Panc1 (cell line): ENCODE measurements around the gene LANCL2. TPM values are rescaled to one million over a fixed set of nuclear protein-coding genes. Genes with fewer than 3 reads are reported as not detected.

Source experiments
- ATAC-seq: fragments of 200-7000 bp; cut with Tn5 transposase; 2 replicates; pipeline ENCODE4 v1.9.1; 2020; ENCODE audit warnings: mild to moderate bottlenecking, moderate library complexity
- BruUV-seq: library from RNA; stranded (reverse); fragments of 400-500 nt; replicated peaks from 2 replicates; lab custom pipeline; 2021; lab: Mats Ljungman, UMichigan
- CTCF ChIA-PET: fragments of 300-600 bp; sonication (Branson Sonifier 250); formaldehyde crosslinking; loops from one replicate; lab custom pipeline; 2022; ENCODE audit warnings: antibody characterized with exemption; lab: Charles Lee
- POLR2A ChIA-PET: fragments of 300-600 bp; sonication (Branson Sonifier 250); formaldehyde crosslinking; loops from one replicate; lab custom pipeline; 2022; ENCODE audit warnings: antibody characterized with exemption; lab: Charles Lee
- DNase-seq: peaks from one replicate; pipeline ENCODE4 v3.0.0-alpha.2; 2010; ENCODE audit warnings: low read depth, low spot score
- H3K27ac ChIP-seq: 2 replicates; pipeline ENCODE4 v1.5.1; 2011; ENCODE audit warnings: mild to moderate bottlenecking, low read length, inconsistent platforms
- H3K27me3 ChIP-seq: fragments of 200-500 bp; sonication (Bioruptor generic); 2 replicates; pipeline ENCODE4 v1.6.0; 2014; ENCODE audit warnings: low read length, inconsistent platforms; ENCODE audit not compliant: control insufficient read depth, insufficient read depth
- H3K36me3 ChIP-seq: fragments of 200-500 bp; sonication (Bioruptor generic); 2 replicates; pipeline ENCODE4 v1.5.1; 2014; ENCODE audit warnings: inconsistent platforms, mild to moderate bottlenecking, low read length, moderate library complexity; ENCODE audit not compliant: control insufficient read depth, insufficient read depth
- H3K4me1 ChIP-seq: 2 replicates; pipeline ENCODE4 v1.5.1; 2011; ENCODE audit warnings: inconsistent platforms, mild to moderate bottlenecking, low read length, moderate library complexity; ENCODE audit not compliant: control insufficient read depth, insufficient read depth
- H3K4me3 ChIP-seq, 2 experiments: 2 replicates each; pipeline ENCODE4 v1.5.1; 2011 to 2012; ENCODE audit warnings: low read depth in 2 of 2, low read length in 2 of 2, mild to moderate bottlenecking in 2 of 2, inconsistent platforms in 1 of 2, moderate library complexity in 1 of 2
- H3K9me3 ChIP-seq: fragments of 200-500 bp; sonication (Bioruptor generic); 2 replicates; pipeline ENCODE4 v1.5.1; 2014; ENCODE audit warnings: low read depth, mild to moderate bottlenecking, inconsistent platforms, low read length, moderate library complexity; ENCODE audit not compliant: control insufficient read depth, insufficient read depth
- CTCF ChIP-seq: fragments of 450-650 bp; IDR thresholded peaks from 2 replicates; pipeline ENCODE4 v1.5.1; 2017; ENCODE audit warnings: mild to moderate bottlenecking
- POLR2AphosphoS5 ChIP-seq: IDR thresholded peaks from 2 replicates; pipeline ENCODE4 v1.6.1; 2012; ENCODE audit warnings: mild to moderate bottlenecking, low read depth, low read length, moderate library complexity
- REST ChIP-seq, 2 experiments: IDR thresholded peaks; 2 replicates each; pipeline ENCODE4 v1.6.1; 2011 to 2012; ENCODE audit warnings: low read depth in 2 of 2, control low read depth in 1 of 2, low read length in 1 of 2, mild to moderate bottlenecking in 1 of 2, moderate library complexity in 1 of 2; ENCODE audit not compliant: insufficient read depth in 1 of 2
- SIN3A ChIP-seq: IDR thresholded peaks from 2 replicates; pipeline ENCODE4 v1.6.1; 2012; ENCODE audit warnings: low read depth, mild to moderate bottlenecking, low read length, moderate library complexity, borderline replicate concordance; ENCODE audit not compliant: insufficient read depth
- TCF7L2 ChIP-seq: IDR thresholded peaks from 2 replicates; pipeline ENCODE4 v1.6.1; 2011; ENCODE audit warnings: mild to moderate bottlenecking, low read depth, low read length, inconsistent platforms
- in situ Hi-C: cut with HindIII; loops from 2 replicates; pipeline ENCODE4 v1.10.0; 2016; ENCODE audit warnings: low sequenced_read_pairs, low pct_unique_long_range_greater_than_20kb
- intact Hi-C: fragments of 100-400 bp; cut with micrococcal nuclease; formaldehyde crosslinking; loops from one replicate; pipeline ENCODE4 v1.10.0; 2022; ENCODE audit not compliant: unreplicated experiment
- total RNA-seq: library from RNA; stranded (reverse); gene quantifications from one replicate; pipeline ENCODE4 v1.2.1, GENCODE V29; 2021; ENCODE audit not compliant: unreplicated experiment

The LANCL2 gene
- total RNA-seq, 1 experiment from 2014 or later: 30.6 TPM

- H3K4me3 ChIP-seq: no peak overlapping the region
- ATAC-seq (no peak), DNase-seq (no peak)
- no peaks in the 10 kb centered on the region for H3K4me1 ChIP-seq
- no peaks in the 10 kb centered on the region for H3K27me3 ChIP-seq
- in situ Hi-C loops: no loop called here
- no peaks in the 10 kb centered on the region for H3K9me3 ChIP-seq
- no peak overlapping the region for H3K27ac ChIP-seq
- BruUV-seq: no TSS peak
- H3K36me3 ChIP-seq: no peaks in the 10 kb centered on the region
- ChIA-PET POLR2A (no interaction called here), CTCF (no interaction called here)
- TF ChIP-seq SIN3A (no peak), CTCF (no peak), POLR2AphosphoS5 (no peak), REST (IDR thresholded peaks at IDR 0.05; ENCODE audit: insufficient read depth in 1 of 2, low read depth in 2 of 2, low read length in 1 of 2) (no peak), TCF7L2 (no peak)
- intact Hi-C loops: loop anchor here (10.0 kb wide), 1 partner anchor 165 kb away; no protein-coding TSS in a partner anchor
Observed at GRCh38 chr7:55429835-55430499, 64.8 kb downstream of the LANCL2 start.

- Histone ChIP-seq H3K4me3 (no peak overlapping the region), H3K36me3 (no peaks in the 10 kb centered on the region), H3K27me3 (no peaks in the 10 kb centered on the region), H3K27ac (no peak overlapping the region), H3K9me3 (no peaks in the 10 kb centered on the region), H3K4me1 (no peaks in the 10 kb centered on the region)
- intact Hi-C loops (loop anchor here (10.0 kb wide), 1 partner anchor 163 kb away; no protein-coding TSS in a partner anchor), in situ Hi-C loops (no loop called here)
- TF ChIP-seq SIN3A (no peak), POLR2AphosphoS5 (no peak), REST (IDR thresholded peaks at IDR 0.05; ENCODE audit: insufficient read depth in 1 of 2, low read depth in 2 of 2, low read length in 1 of 2) (no peak), CTCF (no peak), TCF7L2 (no peak)
- CTCF ChIA-PET: no interaction called here
- POLR2A ChIA-PET: no interaction called here
- DNase-seq (no peak), ATAC-seq (no peak)
- no TSS peak for BruUV-seq
Observed at GRCh38 chr7:55431898-55432297, 66.8 kb downstream of the LANCL2 start.
